ENCODE results near the gene PPP2R3A.
"Not testable (repeated sequence)": the region's sequence is repeated elsewhere in the genome, so short reads cannot be mapped to it uniquely, and the experiment has no call there.

The PPP2R3A gene, protein sequence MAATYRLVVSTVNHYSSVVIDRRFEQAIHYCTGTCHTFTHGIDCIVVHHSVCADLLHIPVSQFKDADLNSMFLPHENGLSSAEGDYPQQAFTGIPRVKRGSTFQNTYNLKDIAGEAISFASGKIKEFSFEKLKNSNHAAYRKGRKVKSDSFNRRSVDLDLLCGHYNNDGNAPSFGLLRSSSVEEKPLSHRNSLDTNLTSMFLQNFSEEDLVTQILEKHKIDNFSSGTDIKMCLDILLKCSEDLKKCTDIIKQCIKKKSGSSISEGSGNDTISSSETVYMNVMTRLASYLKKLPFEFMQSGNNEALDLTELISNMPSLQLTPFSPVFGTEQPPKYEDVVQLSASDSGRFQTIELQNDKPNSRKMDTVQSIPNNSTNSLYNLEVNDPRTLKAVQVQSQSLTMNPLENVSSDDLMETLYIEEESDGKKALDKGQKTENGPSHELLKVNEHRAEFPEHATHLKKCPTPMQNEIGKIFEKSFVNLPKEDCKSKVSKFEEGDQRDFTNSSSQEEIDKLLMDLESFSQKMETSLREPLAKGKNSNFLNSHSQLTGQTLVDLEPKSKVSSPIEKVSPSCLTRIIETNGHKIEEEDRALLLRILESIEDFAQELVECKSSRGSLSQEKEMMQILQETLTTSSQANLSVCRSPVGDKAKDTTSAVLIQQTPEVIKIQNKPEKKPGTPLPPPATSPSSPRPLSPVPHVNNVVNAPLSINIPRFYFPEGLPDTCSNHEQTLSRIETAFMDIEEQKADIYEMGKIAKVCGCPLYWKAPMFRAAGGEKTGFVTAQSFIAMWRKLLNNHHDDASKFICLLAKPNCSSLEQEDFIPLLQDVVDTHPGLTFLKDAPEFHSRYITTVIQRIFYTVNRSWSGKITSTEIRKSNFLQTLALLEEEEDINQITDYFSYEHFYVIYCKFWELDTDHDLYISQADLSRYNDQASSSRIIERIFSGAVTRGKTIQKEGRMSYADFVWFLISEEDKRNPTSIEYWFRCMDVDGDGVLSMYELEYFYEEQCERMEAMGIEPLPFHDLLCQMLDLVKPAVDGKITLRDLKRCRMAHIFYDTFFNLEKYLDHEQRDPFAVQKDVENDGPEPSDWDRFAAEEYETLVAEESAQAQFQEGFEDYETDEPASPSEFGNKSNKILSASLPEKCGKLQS (N-terminal part only)

GRCh38 chr3:135965506-135966270 is at the start of gene PPP2R3A:
Gene PPP2R3A, plus strand, starts transcription at chr3:135965728. Its CDS starts 35,771 bp downstream, at chr3:136001499.
- peak; percentile 85 for DNase-seq (ENCODE audit: low read depth)

DNA sequence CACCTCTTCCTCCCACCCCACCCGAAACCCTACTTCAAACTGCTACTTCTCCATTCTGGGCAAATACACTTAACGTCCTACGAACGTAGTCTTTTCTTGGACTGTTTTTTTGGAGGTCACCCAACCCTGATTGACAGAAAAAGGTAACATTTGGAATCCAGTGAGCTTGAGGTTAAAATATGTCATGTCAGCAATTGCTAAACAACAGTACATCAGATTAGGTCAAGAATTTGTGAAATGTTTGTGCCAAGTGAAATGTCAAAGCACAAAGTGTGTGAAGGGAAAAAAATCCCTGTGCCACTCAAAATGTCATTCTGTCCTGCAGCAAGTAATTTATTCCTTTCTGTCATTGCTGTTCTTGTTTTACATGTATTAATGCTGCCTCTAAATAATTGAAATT is 49.2 kb upstream of the PPP2R3A start:
- DNase-seq (ENCODE audit: low read depth): no peak

- no peak for DNase-seq (ENCODE audit: low read depth)
These were observed 48.5 kb upstream of the PPP2R3A start for GRCh38 chr3:135917076-135917475.

DNA sequence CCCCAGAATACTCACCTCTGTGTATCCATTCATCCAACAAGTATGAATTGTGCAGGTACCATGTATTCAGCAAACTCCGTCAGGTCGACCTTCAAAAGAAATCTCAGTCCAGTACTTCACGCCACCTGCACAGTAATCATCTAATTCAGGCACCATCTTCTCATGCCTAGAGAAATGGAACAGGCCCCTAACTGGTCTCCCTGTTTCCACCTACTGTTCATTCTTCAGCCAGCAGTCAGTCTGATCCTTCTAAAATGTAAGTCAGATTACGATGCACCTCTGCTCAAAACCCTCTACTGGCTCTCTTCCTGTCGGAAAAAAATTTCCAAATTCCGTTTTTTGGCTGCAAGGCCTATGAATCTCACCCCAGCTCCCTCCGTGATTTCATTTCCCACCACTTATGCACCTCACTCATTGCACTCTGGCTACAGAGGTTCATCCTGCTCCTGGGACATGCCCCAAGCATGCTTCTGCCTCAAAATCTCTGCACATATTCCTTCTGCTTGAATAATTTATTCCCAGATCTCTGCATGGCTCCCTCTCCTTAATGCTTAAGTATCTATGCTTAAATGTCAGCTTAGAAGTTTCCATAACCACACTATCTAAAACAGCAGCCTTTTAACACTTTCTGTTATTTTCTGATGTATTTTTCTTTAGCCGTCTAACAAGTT is 47.5 kb upstream of the PPP2R3A start:
- DNase-seq (ENCODE audit: low read depth): no peak

DNA sequence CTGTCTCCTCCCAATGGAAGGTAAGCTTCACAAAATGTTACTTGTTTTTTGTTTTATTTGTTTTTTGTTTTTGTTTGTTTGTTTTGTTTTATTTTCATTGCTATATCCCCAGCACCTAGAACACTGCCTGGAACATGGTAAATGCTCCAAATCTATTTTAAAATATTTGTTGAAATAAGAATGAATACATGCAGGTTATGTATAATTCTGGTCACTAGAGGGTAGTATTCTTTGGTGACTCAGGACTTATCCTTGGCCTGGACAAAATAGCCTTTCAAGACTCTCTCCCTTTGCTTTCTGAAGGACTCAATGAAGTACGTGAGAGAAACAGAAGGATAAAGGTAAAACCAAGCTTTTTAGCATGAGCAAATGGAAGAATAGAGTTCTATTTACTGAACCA is 46.9 kb upstream of the PPP2R3A start:
- peak; percentile 55 for DNase-seq (ENCODE audit: low read depth)

GRCh38 chr3:135920275-135920674 is 45.3 kb upstream of the PPP2R3A start:
- no peak for DNase-seq (ENCODE audit: low read depth)

DNA sequence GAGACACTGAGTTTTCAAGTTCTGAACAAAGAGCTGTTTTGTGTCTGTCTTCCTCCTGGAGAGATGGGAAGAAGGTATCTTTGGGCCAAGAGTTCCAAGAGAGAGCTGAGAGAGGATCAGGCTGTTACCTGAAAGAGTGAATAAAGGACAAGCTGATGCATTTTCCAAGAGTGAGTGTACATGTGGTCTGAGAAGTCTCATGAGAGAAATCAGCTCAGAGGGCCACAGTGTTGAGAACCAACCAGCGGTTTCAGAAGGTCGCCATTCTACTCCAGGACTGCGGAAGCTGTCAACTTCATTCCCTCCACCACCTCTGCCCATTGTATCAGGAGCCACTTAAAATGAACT is 42.7 kb upstream of the PPP2R3A start:
- DNase-seq (ENCODE audit: low read depth): no peak

DNA sequence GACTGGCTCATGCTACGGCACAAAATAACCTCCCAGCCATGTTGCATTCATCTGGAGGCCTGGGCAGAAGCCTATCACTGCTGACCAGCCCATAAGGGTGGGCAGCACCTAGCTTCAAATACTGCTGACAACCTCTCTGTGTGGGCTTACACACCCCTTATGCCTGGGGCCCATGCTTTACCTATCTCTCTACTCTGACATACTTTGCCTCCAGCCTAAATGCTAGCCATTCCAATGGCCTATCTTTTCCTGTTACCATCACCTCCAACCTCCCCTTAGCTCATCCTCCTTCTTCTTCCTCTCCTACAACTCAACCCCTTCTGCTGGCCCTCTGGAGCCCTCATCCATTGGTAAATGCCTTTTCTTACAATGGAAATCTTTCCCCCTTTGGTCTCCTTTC is 41.0 kb upstream of the PPP2R3A start:
- no peak for DNase-seq (ENCODE audit: low read depth)

DNA sequence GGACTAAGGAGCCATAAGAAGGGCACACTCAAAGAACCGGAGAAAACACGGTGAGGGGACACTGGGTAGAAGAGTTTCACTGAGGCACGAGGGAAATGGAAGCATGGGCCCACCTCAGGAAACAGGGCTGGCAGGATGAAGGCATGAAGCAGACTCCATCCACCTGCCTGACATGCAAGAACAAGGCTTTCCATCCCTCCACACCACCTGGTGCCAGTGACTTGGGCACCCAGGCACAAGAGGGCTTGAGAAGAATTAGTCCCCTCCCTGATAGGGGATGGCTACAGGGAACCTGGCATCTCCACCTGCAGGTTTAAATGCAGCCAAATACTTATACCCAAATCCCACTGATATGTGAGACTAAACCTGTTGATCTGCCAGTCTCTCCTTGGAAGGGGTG is 38.9 kb upstream of the PPP2R3A start:
- DNase-seq (ENCODE audit: low read depth): no peak

GRCh38 chr3:135927155-135927554 is 38.4 kb upstream of the PPP2R3A start:
- peak; percentile 96 for DNase-seq (ENCODE audit: low read depth)

GRCh38 chr3:135929670-135930069 is 35.9 kb upstream of the PPP2R3A start:
- DNase-seq (ENCODE audit: low read depth): peak; percentile 89

DNA sequence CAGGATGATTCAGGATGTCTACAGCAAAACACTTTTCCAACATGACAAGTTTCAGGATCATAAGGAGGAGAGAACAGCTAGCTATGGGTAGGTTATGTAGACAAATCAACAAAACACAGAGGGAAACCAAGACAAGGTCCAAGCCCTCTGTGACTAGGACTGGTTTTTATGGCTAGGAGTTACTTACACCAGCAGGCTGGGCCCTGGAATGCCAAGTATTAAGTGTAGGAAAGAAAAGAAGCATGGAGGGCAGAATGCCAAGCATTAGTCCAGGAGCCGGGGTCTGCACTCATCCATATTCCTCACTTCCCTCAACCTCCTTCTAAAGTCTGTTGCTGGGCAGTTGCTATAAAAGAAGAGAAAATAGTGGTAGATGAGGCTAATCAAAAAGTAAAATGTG is 35.3 kb upstream of the PPP2R3A start:
- DNase-seq (ENCODE audit: low read depth): no peak

DNA sequence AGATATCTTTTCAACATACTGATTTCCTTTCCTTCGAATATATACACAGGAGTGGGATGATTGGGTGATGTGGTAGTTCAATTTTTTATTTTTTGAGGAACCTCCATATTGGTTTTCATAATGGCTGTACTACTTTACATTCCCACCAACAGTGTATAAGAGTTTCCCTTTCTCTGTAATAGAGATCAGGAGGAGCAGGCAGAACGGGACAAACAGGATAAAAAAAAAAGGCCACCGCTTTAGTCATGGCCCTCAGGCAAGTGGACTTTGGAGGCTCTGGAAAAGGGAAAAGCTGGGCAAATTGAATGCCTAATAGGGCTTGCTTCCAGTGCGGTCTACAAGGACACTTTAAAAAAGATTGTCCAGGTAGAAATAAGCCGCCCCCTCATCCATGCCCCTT is 30.4 kb upstream of the PPP2R3A start:
- DNase-seq (ENCODE audit: low read depth): not testable (repeated sequence)

DNA sequence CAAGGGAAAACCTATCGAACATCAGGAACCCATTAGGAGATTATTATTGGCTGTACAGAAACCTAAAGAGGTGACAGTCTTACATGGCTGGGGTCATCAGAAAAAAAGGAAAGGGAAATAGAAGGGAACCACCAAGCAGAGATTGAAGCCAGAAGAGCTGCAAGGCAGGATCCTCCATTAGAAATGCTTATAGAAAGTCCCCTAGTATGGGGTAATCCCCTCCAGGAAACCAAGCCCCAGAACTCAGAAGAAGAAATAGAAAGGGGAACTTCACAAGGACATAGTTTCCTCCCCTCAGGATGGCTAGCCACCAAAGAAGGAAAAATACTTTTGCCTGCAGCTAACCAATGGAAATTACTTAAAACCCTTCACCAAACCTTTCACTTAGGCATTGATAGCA is 27.8 kb upstream of the PPP2R3A start:
- not testable (repeated sequence) for DNase-seq (ENCODE audit: low read depth)

GRCh38 chr3:135944831-135945230 is 20.7 kb upstream of the PPP2R3A start:
- DNase-seq (ENCODE audit: low read depth): no peak

DNA sequence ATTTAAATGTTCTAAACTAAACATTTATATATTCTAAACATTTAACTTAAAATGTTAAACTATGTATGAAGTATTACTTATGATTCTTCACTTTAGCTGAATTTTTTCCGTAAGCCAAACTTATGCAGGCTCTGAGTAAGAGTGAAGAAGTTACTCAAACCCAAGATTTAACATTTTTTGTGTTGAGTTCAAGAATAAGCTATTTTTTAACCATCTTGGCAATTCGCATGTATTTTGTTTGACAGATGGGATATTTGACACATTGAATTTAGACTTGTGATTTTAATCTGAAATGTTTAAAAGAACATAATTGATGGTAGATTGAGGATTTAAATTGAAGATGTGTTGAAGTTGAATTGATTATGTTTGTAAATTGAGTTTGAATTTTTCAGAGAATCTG is 14.6 kb upstream of the PPP2R3A start:
- DNase-seq (ENCODE audit: low read depth): no peak

DNA sequence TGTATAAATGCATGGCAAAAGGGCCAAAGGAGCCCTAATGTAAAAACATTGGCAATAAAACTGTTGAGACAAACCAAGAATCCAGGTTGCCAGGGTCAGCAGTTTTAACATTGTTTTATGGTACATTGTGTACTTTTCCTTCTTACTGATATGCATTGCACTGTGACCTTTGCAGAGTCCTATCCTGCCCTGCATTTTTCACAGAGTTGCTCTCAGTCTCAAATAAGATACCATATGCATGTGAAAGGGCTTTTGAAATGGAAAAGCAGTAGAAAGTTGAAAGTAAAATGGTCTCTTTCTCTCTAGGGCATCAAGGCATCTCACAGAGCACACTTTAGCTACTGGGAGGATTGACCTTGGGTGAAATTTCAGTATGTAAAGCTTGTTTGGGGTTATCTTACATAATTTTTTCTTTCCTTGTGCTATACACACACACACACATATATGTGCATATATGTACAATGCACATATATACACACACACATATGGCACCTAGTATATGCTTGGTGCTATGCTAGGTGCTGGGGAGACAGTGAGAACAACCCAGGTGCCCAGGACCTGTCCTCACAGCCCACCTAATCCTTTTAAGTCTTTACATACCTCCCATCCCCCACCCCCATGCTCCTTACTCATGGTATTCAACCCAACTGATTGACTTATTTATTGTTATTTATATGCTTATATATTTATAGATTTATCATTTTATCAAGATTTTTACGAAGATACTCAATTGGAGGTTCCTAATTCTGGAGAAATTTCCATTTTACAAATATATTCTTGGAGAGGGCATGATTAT is 1.2 kb upstream of the PPP2R3A start:
- no peak for DNase-seq (ENCODE audit: low read depth)

DNA sequence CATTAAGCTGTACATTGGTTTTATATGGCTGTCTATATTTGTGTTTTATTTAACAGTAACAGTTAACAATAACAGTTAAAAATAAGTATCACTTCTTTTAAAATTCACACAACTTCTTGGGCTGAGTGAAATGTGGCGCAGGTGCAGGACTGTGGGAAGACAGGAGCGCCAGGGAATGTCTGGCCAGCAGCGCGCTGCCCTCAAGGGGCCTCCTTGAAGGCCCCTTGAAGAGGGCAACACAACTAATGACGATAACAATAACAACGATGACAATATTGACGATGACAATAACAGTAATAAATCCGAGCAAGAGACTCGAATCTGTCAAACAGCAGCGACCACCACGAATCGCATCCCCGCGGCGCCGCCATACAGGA is 411 bp upstream of the PPP2R3A start:
- DNase-seq (ENCODE audit: low read depth): no peak

- DNase-seq (ENCODE audit: low read depth): no peak
These were observed 888 bp downstream of the PPP2R3A start for GRCh38 chr3:135966271-135966961.

GRCh38 chr3:135966962-135967274 is 1.4 kb downstream of the PPP2R3A start:
- DNase-seq (ENCODE audit: low read depth): no peak

Data from fibroblast of gingiva (primary cell).